ENCODE results near the gene GPR153. TPM values are rescaled to one million over a fixed set of nuclear protein-coding genes. Genes with fewer than 3 reads are reported as not detected.

Gene GPR153
- total RNA-seq, 1 donor from 2014 or later, result 16.6 TPM

- TF ChIP-seq, protein P1, sequence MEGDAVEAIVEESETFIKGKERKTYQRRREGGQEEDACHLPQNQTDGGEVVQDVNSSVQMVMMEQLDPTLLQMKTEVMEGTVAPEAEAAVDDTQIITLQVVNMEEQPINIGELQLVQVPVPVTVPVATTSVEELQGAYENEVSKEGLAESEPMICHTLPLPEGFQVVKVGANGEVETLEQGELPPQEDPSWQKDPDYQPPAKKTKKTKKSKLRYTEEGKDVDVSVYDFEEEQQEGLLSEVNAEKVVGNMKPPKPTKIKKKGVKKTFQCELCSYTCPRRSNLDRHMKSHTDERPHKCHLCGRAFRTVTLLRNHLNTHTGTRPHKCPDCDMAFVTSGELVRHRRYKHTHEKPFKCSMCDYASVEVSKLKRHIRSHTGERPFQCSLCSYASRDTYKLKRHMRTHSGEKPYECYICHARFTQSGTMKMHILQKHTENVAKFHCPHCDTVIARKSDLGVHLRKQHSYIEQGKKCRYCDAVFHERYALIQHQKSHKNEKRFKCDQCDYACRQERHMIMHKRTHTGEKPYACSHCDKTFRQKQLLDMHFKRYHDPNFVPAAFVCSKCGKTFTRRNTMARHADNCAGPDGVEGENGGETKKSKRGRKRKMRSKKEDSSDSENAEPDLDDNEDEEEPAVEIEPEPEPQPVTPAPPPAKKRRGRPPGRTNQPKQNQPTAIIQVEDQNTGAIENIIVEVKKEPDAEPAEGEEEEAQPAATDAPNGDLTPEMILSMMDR (IDR thresholded peaks at IDR 0.05), result no peak
- no peaks in the 10 kb centered on the region for H3K9me3 ChIP-seq
- DNase-seq, result no peak
- no peak for ATAC-seq
- H3K27me3 ChIP-seq (ENCODE audit: low read depth), result no peaks in the 10 kb centered on the region
- H3K27ac ChIP-seq, result no peak overlapping the region
- H3K4me3 ChIP-seq, result no peak overlapping the region
- H3K36me3 ChIP-seq, result no peaks in the 10 kb centered on the region
- intact Hi-C loops (cut with DNase I), result no loop called here
- peaks cover 18% of the 10 kb centered on the region for H3K4me1 ChIP-seq
Observed at GRCh38 chr1:6285336-6285735, 24.4 kb upstream of the GPR153 start.

DNA sequence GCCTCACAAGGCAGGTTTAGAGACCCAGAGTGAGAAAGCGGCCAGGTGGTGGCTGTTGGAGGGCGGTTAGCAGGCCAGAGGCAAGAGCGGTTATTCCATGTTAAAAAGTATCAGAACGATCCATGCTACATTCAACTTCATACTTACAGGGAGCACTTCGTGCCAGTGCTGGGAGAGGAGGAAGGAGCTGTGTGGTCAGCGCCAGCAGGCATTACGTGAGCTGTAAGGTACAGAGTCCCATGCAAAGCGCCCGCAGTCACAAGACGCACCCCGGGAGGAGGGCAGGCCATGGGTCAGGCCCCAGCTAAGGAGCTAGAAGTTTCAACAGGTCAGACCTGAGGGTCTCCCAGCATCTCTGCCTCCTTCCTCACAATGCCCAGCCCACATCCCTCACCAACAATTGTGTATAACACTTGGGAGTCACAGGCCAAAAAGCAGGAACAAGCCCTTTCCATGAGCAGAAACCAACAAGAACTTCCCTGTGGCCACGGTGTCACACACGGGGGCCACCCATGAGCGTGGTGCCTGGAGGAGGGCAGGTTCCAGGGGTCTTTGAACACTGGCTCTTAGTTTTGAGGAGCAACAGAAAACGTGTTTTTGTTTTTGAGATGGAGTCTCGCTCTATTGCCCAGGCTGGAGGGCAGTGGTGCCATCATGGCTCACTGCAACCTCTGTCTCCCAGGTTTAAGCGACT lies 21.8 kb upstream of the GPR153 start:
- no peaks in the 10 kb centered on the region for H3K27me3 ChIP-seq (ENCODE audit: low read depth)
- peak overlapping the region; percentile 49 for H3K27ac ChIP-seq
- no peaks in the 10 kb centered on the region for H3K9me3 ChIP-seq
- no peak overlapping the region for H3K4me3 ChIP-seq
- intact Hi-C loops (cut with DNase I), result no loop called here
- no peak for ATAC-seq
- no peaks in the 10 kb centered on the region for H3K36me3 ChIP-seq
- H3K4me1 ChIP-seq, result peaks cover 9% of the 10 kb centered on the region
- DNase-seq, result no peak
- TF ChIP-seq, protein P1 (IDR thresholded peaks at IDR 0.05), result no peak

- intact Hi-C loops (cut with DNase I), result no loop called here
Observed at GRCh38 chr1:6281511-6282402, 20.9 kb upstream of the GPR153 start.

GRCh38 chr1:6280761-6281451 lies 20.0 kb upstream of the GPR153 start:
- TF ChIP-seq, protein P1 (IDR thresholded peaks at IDR 0.05), result peak; percentile 38
- Histone ChIP-seq H3K4me1 (peaks cover 6% of the 10 kb centered on the region), H3K27ac (peak overlapping the region; percentile 67), H3K27me3 (ENCODE audit: low read depth) (no peaks in the 10 kb centered on the region), H3K4me3 (peak overlapping the region; percentile 37), H3K36me3 (no peaks in the 10 kb centered on the region), H3K9me3 (no peaks in the 10 kb centered on the region)
- DNase-seq (peak; percentile 84), ATAC-seq (peak; percentile 54 to 80)
- intact Hi-C loops (cut with DNase I), result no loop called here

More at GRCh38 chr1:6281511-6282402, 20.9 kb upstream of the GPR153 start:
- TF ChIP-seq, protein P1 (IDR thresholded peaks at IDR 0.05), result no peak
- Histone ChIP-seq H3K36me3 (no peaks in the 10 kb centered on the region), H3K9me3 (no peaks in the 10 kb centered on the region), H3K4me1 (no peaks in the 10 kb centered on the region), H3K27me3 (ENCODE audit: low read depth) (no peaks in the 10 kb centered on the region), H3K4me3 (no peak overlapping the region), H3K27ac (peak overlapping the region; percentile 67)
- DNase-seq, result peak; percentile 69
- ATAC-seq, result peak; percentile 46 to 63

GRCh38 chr1:6279613-6280383 lies 18.9 kb upstream of the GPR153 start:
- DNase-seq (no peak), ATAC-seq (no peak)
- intact Hi-C loops (cut with DNase I), result no loop called here
- H3K9me3 ChIP-seq, result no peaks in the 10 kb centered on the region
- no peak overlapping the region for H3K27ac ChIP-seq
- peak overlapping the region; percentile 37 for H3K4me3 ChIP-seq
- peaks cover 11% of the 10 kb centered on the region for H3K4me1 ChIP-seq
- TF ChIP-seq, protein P1 (IDR thresholded peaks at IDR 0.05), result no peak
- no peaks in the 10 kb centered on the region for H3K36me3 ChIP-seq
- H3K27me3 ChIP-seq (ENCODE audit: low read depth), result no peaks in the 10 kb centered on the region
